MM.1S (cell line): ENCODE results near the gene SHOC1.

Source experiments
- DNase-seq: peaks from one replicate; pipeline ENCODE4 v3.0.0-alpha.2; 2015
- H2AFZ ChIP-seq: fragments of 300-600 bp; sonication (generic); 2 replicates; pipeline ENCODE4 v1.6.0; 2016; ENCODE audit warnings: antibody characterized with exemption, low read length
- H3F3A ChIP-seq: fragments of 300-600 bp; sonication (generic); 2 replicates; pipeline ENCODE4 v1.6.1; 2016; ENCODE audit warnings: mild to moderate bottlenecking, antibody characterized with exemption, low read length, moderate library complexity, mixed read lengths; ENCODE audit not compliant: insufficient read depth
- H3K27ac ChIP-seq: fragments of 300-600 bp; sonication (generic); 2 replicates; pipeline ENCODE4 v1.5.1; 2016; ENCODE audit warnings: mild to moderate bottlenecking, low read length
- H3K27me3 ChIP-seq: fragments of 300-600 bp; sonication (generic); replicated peaks from 2 replicates; pipeline ENCODE4 v1.6.0; 2016; ENCODE audit warnings: low read length; ENCODE audit not compliant: insufficient read depth
- H3K36me3 ChIP-seq: fragments of 300-600 bp; sonication (generic); replicated peaks from 2 replicates; pipeline ENCODE4 v1.6.1; 2016; ENCODE audit warnings: mild to moderate bottlenecking, low read length, mixed read lengths; ENCODE audit not compliant: insufficient read depth
- H3K4me1 ChIP-seq: fragments of 300-600 bp; sonication (generic); 2 replicates; pipeline ENCODE4 v1.6.1; 2016; ENCODE audit warnings: low read length, mixed read lengths
- H3K4me2 ChIP-seq: fragments of 300-600 bp; sonication (generic); 2 replicates; pipeline ENCODE4 v1.6.0; 2016; ENCODE audit warnings: low read depth, low read length
- H3K4me3 ChIP-seq: fragments of 300-600 bp; sonication (generic); 2 replicates; pipeline ENCODE4 v1.5.1; 2016; ENCODE audit warnings: low read length, mixed read lengths
- H3K79me2 ChIP-seq: fragments of 300-600 bp; sonication (generic); 2 replicates; pipeline ENCODE4 v1.6.1; 2016; ENCODE audit warnings: mixed run types, low read length, mixed read lengths
- H3K9ac ChIP-seq: fragments of 300-600 bp; sonication (generic); 2 replicates; pipeline ENCODE4 v1.6.1; 2016; ENCODE audit warnings: low read length, mixed read lengths
- H3K9me2 ChIP-seq: fragments of 300-600 bp; sonication (generic); replicated peaks from 2 replicates; pipeline ENCODE4 v1.6.1; 2016; ENCODE audit warnings: mild to moderate bottlenecking, low read length, mixed read lengths; ENCODE audit not compliant: insufficient read depth
- H3K9me3 ChIP-seq: fragments of 300-600 bp; sonication (generic); replicated peaks from 2 replicates; pipeline ENCODE4 v1.6.1; 2016; ENCODE audit warnings: mild to moderate bottlenecking, low read length, mixed read lengths; ENCODE audit not compliant: insufficient read depth
- H4K20me1 ChIP-seq: fragments of 300-600 bp; sonication (generic); 2 replicates; pipeline ENCODE4 v1.6.1; 2016; ENCODE audit warnings: mild to moderate bottlenecking, low read length, moderate library complexity, mixed read lengths; ENCODE audit not compliant: insufficient read depth
- EZH2 ChIP-seq: fragments of 300-600 bp; sonication (generic); optimal IDR thresholded peaks from 2 replicates; pipeline ENCODE3; 2017; ENCODE audit warnings: low read depth, mild to moderate bottlenecking, antibody characterized with exemption, low read length, mixed read lengths
- EZH2phosphoT487 ChIP-seq: fragments of 300-600 bp; sonication (generic); IDR thresholded peaks from 2 replicates; pipeline ENCODE4 v1.6.1; 2018; ENCODE audit warnings: antibody characterized with exemption, low read length
- TF ChIP-seq, protein P1 (sequence below): fragments of 300-600 bp; sonication (generic); IDR thresholded peaks from 2 replicates; pipeline ENCODE4 v1.5.1; 2016; ENCODE audit warnings: antibody characterized with exemption, low read length, mixed read lengths

SHOC1 gene

DNA sequence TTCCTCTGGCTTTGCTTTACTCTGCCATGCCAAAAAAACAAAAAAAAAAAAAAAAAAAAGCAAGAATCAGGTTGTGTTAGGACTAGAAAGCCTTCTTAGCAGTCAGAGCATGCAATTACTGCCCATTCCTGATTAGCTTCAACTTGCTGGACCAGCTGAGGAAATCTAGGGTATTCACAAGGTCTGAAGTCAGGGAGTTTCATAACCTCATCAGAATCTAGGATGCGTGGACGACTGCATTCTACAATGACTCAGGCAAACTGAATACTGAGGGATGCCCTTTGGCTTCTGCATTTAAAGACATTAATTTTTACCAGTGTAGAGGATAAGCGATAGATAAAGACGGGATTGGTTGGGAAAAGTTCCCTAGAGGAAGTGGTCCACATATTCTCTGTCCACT lies 39.2 kb upstream of the SHOC1 start:
- Histone ChIP-seq H2AFZ (no peak overlapping the region), H3K4me1 (no peaks in the 10 kb centered on the region), H3K9ac (no peak overlapping the region), H3K79me2 (no peaks in the 10 kb centered on the region), H3K9me3 (no peaks in the 10 kb centered on the region; the same call in 1 of the 2 replicates), H3F3A (no peaks in the 10 kb centered on the region), H3K36me3 (no peaks in the 10 kb centered on the region), H3K4me2 (no peak overlapping the region), H3K4me3 (no peak overlapping the region), H4K20me1 (no peaks in the 10 kb centered on the region), H3K27ac (no peak overlapping the region), H3K27me3 (no peaks in the 10 kb centered on the region), H3K9me2 (no peaks in the 10 kb centered on the region)
- DNase-seq: no peak
- TF ChIP-seq, protein P1, sequence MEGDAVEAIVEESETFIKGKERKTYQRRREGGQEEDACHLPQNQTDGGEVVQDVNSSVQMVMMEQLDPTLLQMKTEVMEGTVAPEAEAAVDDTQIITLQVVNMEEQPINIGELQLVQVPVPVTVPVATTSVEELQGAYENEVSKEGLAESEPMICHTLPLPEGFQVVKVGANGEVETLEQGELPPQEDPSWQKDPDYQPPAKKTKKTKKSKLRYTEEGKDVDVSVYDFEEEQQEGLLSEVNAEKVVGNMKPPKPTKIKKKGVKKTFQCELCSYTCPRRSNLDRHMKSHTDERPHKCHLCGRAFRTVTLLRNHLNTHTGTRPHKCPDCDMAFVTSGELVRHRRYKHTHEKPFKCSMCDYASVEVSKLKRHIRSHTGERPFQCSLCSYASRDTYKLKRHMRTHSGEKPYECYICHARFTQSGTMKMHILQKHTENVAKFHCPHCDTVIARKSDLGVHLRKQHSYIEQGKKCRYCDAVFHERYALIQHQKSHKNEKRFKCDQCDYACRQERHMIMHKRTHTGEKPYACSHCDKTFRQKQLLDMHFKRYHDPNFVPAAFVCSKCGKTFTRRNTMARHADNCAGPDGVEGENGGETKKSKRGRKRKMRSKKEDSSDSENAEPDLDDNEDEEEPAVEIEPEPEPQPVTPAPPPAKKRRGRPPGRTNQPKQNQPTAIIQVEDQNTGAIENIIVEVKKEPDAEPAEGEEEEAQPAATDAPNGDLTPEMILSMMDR: no peak
- TF ChIP-seq EZH2 (no peak), EZH2phosphoT487 (no peak)

GRCh38 chr9:111832449-111832848 lies 37.7 kb upstream of the SHOC1 start:
- Histone ChIP-seq H2AFZ (no peak overlapping the region), H3K9me3 (no peaks in the 10 kb centered on the region; the same call in 1 of the 2 replicates), H3K9me2 (no peaks in the 10 kb centered on the region), H3K4me2 (no peak overlapping the region), H3K36me3 (no peaks in the 10 kb centered on the region), H3K79me2 (no peaks in the 10 kb centered on the region), H3K4me1 (no peaks in the 10 kb centered on the region), H4K20me1 (no peaks in the 10 kb centered on the region), H3K4me3 (no peak overlapping the region), H3K27ac (no peak overlapping the region), H3K27me3 (no peaks in the 10 kb centered on the region), H3F3A (no peaks in the 10 kb centered on the region), H3K9ac (no peak overlapping the region)
- TF ChIP-seq, protein P1: no peak
- TF ChIP-seq EZH2phosphoT487 (no peak), EZH2 (no peak)
- DNase-seq: no peak

DNA sequence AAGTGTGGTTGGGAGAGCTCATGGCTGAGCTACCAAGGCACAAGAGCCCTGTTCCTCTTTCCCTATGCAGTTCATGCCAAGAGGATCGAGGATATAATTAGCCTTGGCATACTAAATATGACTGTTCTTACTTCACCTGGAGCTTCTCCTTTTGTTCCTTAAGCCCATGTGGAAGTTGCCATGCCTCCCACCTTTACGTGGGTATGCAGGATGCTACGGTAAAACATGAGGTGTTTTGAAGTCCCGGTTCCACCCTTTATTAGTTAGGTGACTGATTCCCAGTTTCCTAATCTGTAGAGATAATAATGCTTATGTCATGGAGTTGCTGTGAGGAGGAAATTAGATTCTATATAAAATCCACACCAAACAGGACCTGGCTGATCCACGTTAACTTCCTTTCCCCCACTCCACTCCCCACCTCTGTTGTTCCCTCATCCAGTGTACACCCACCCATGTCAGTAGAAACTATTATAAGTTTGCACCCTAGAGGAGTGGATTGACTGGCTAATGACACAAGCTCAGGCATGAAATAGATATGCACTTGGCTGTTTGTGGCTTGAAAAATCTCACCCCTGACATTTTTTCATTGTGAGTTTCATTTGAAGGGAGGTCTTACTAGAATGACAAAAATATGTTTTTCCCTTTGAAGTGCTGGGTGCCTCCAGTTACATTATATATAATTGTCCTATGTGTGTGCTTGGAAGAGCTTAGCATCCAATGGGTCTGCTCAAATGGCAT lies 36.8 kb upstream of the SHOC1 start:
- TF ChIP-seq, protein P1: no peak
- TF ChIP-seq EZH2 (no peak), EZH2phosphoT487 (no peak)
- Histone ChIP-seq H3K4me1 (no peaks in the 10 kb centered on the region), H3K27ac (no peak overlapping the region), H4K20me1 (no peaks in the 10 kb centered on the region), H3K27me3 (no peaks in the 10 kb centered on the region), H3K9ac (no peak overlapping the region), H3K4me2 (no peak overlapping the region), H3K9me3 (no peaks in the 10 kb centered on the region; the same call in 1 of the 2 replicates), H3K79me2 (no peaks in the 10 kb centered on the region), H3K4me3 (no peak overlapping the region), H2AFZ (no peak overlapping the region), H3K9me2 (no peaks in the 10 kb centered on the region), H3F3A (no peaks in the 10 kb centered on the region), H3K36me3 (no peaks in the 10 kb centered on the region)
- no peak for DNase-seq
